Inflammatory macrophage (primary cell): ENCODE results near the gene ST6GAL1.
"Not testable (repeated sequence)": the region's sequence is repeated elsewhere in the genome, so short reads cannot be mapped to it uniquely, and the experiment has no call there.

Experiments
- DNase-seq, 2 donors: peaks; one replicate each; pipeline ENCODE4 v3.0.0-alpha.2; 2020 to 2022
- total RNA-seq, 18 experiments: gene quantifications; one replicate each; lab custom pipeline; 2026; ENCODE audit warnings: mixed read lengths in 6 of 18, inconsistent platforms in 2 of 18; lab: John Stamatoyannopoulos, UW

Gene ST6GAL1
- 17.0 to 96.9 (median 47.0) reads per million in 18 experiments for total RNA-seq

GRCh38 chr3:186930143-186930640, at the start of gene ST6GAL1:
Gene ST6GAL1 (plus strand): TSS chr3:186930526. CDS start chr3:187042704, 112,178 bp downstream.
- peak; percentile 53 to 62 for DNase-seq

GRCh38 chr3:186882150-186882524, 48.2 kb upstream of the ST6GAL1 start:
- DNase-seq, result no peak

DNA sequence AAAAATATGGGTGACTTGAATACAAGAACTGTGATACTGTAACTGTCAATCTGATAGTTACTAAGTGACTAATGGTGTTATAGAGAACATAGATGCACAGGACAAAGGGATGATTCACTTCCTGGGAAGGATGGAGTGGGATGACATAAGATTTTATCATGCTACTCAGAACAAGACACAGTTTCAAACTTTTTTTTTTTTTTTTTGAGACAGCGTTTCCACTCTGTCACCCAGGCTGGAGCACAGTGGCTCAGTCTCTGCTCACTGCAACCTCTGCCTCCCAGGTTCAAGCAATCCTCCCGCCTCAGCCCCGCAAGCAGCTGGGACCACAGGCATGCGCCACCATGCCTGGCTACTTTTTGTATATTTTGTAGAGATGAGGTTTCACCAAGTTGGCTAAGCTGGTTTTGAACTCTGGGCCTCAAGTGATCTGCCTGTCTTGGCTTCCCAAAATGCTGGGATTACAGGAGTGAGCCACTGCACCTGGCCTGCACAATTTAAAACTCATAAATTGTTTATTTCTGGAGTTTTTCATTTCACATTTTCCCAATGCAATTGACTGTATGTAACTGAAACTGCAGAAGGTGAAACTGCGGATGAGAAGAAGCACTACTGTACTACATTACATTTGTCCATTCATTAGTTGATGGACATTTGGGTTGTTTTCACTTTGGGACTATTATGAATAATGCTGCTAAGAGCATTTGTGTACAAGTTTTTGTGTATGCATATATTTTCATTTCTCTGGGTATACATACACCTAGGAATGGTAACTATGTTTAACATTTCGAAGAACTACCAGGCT, 47.2 kb upstream of the ST6GAL1 start:
- peak; percentile 51 to 59 for DNase-seq

DNA sequence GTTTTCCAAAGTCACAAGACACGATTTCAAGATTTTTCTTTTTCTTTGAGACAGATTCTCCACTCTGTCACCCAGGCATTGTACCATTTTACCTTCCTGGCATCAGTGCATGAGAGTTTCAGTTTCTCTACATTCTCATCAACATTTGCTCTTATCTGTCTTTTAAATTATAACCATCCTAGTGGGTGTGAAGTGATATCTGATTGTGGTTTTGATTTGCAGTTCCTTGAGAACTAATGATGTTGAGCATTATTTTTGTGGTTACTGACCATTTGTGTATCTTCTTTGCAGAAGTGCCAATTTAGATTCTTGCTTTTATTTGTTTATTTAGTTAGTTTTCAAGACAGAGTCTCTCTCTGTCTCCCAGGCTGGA, 46.7 kb upstream of the ST6GAL1 start:
- no peak for DNase-seq

GRCh38 chr3:186884868-186885267, 45.5 kb upstream of the ST6GAL1 start:
- not testable (repeated sequence) for DNase-seq

- no peak for DNase-seq
These were observed 43.9 kb upstream of the ST6GAL1 start for GRCh38 chr3:186886202-186886981.

DNA sequence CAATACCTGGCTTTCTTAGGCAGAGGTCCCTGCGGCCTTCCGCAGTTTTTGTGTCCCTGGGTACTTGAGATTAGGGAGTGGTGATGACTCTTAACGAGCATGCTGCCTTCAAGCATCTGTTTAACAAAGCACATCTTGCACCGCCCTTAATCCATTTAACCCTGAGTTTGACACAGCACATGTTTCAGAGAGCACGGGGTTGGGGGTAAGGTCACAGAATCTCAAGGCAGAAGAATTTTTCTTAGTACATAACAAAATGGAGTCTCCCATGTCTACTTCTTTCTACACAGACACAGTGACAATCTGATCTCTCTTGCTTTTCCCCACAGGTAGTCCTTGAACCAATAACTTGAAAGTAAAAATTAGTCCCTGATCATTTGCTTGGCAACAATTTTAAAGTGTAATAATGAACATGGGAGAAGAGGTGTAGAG, 42.8 kb upstream of the ST6GAL1 start:
- DNase-seq, result not testable (repeated sequence)

DNA sequence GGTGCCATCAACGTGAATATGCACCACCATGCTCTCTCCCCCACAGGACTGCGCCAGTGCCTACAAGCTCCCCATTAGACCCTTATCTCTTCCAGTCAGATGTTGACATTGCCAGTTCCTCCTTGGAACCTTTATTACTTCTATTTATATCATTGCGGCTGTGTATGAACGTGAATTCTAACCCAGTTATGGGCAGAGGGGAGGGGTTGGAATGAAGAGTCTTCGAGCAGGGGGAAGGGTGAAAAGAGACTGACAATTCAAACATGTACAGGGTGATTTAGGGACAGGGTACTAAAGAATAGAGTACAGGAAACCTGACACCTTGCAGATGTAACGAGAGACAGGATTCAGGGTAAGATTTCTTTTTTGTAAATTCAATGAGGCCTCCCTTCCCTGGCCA, 41.8 kb upstream of the ST6GAL1 start:
- DNase-seq, result no peak

DNA sequence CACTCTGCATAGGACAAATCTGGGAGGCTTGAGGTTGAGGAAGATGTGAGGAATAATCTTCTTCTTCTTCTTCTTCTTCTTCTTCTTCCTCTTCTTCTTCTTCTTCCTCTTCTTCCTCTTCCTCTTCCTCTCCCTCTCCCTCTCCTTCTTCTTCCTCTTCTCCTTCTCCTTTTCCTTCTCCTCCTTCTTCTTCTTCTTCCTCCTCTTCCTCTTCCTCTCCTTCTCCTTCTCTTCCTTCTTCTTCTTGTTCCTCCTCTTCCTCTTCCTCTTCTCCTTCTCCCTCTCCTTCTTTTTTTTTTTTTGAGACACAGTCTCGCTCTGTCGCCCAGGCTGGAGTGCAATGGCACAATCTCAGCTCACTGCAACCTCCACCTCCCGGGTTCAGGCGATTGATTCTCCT, 40.6 kb upstream of the ST6GAL1 start:
- DNase-seq, result not testable (repeated sequence)

DNA sequence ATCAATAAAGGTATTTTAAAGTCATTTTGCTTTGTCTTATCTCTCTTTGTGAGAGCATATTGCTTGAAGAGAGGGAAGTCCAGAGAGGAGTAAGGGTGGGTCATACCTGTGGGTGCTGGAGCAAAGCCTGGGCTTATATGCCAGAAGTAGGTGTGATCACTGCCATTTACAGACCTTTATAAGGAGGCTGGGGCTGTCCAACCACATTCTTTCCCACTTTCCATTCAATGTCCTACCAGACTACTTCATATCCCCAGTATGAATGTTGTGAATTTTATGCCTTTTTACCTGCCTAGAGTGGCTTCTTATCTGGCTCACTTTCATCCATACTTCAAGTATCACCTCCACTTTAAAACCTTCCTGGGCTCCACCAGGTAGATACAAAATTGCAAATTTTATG, 39.4 kb upstream of the ST6GAL1 start:
- DNase-seq, result no peak

DNA sequence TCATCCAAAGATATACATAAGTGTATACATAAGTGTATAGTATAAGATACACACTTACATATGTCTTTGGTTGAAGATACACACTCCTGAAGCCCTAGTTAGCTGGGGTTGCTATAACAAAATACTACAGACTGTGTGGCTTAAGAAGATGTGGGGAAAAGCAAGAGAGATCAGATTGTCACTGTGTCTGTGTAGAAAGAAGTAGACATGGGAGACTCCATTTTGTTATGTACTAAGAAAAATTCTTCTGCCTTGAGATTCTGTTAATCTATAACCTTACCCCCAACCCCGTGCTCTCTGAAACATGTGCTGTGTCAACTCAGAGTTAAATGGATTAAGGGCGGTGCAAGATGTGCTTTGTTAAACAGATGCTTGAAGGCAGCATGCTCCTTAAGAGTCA, 37.3 kb upstream of the ST6GAL1 start:
- not testable (repeated sequence) for DNase-seq

DNA sequence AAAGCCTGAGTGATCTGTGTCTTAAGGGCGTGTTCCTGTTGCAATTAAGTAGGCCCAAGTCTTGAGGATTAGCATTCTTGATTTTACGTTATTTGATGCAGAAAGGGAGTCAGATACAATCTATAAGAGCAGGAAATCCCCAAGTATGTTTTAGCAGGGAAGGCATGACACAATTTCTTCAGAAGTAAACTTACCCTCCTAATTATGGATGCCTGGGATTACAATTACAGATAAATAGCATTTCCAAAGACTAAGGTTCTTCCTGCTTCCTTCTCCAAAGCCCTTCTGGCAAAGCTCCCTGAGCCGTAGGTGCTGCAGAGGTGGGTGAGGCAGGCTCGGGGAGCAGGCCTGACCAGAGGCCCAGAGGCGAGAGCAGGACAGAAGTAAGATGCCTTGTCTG, 34.9 kb upstream of the ST6GAL1 start:
- no peak for DNase-seq

GRCh38 chr3:186896006-186896405, 34.3 kb upstream of the ST6GAL1 start:
- DNase-seq, result no peak

GRCh38 chr3:186896875-186897274, 33.5 kb upstream of the ST6GAL1 start:
- no peak for DNase-seq

DNA sequence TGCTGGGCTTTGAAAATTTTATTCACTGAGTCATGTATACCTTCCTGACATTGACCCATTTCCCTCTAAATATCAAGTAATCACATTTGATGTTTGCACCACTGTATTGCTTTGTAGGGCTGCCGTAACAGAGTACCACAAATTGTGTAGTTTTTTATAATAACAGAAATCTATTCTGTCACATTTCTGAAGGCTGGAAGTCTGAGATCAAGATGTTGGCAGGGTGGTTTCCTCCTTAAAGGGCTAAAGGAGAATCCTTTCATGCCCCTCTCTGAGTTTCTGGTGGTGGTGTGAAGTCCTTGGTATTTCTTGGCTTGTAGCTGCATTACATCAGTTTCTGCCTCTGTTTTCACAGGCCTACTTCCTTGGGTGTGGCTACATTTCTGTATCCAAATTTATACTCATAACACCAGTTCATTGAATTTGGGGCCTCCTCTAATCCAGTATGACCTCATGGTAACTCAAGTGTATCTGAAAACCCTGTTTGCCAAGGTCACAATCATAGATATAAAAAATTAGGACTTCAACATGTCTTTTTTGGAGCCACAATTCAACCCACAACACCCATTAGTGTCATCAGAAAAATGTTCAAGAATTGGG, 29.1 kb upstream of the ST6GAL1 start:
- DNase-seq, result peak in 1 of 2 donors; percentile 39

- no peak for DNase-seq
These were observed 28.2 kb upstream of the ST6GAL1 start for GRCh38 chr3:186902154-186902553.

DNA sequence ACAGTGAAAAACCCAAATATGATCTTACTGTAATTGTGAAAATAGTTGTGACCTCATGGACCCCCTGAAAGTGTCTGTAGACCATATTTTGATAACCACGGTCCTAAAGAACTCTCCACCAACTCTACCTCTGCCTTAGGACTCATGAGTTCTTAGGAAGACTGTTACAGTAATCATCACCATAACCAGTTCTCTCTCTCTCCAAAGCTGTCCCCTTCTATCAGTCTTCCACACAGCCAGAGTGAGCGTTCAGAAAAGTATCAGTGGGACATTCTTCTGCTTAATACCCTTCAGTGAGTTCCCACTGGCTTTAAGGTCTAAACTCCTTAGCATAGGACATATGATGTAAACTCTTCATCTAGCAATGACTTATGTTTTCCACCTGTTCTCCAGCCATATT, 27.6 kb upstream of the ST6GAL1 start:
- no peak for DNase-seq

DNA sequence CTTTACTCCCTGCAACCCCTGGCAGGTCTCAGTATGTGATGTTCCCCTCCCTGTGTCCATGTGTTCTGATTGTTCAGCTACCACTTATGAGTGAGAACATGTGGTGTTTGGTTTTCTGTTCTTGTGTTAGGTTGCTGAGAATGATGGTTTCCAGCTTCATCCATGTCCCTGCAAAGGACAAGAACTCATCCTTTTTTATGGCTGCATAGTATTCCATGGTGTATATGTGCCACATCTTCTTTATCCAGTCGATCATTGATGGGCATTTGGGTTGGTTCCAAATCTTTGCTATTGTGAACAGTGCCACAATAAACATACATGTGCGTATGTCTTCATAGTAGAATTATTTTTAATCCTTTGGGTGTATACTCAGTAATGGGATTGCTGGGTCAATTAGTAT, 26.6 kb upstream of the ST6GAL1 start:
- DNase-seq, result not testable (repeated sequence)

- DNase-seq, result not testable (repeated sequence)
These were observed 23.3 kb upstream of the ST6GAL1 start for GRCh38 chr3:186907075-186907474.

- DNase-seq, result no peak
These were observed 21.1 kb upstream of the ST6GAL1 start for GRCh38 chr3:186909078-186909853.

DNA sequence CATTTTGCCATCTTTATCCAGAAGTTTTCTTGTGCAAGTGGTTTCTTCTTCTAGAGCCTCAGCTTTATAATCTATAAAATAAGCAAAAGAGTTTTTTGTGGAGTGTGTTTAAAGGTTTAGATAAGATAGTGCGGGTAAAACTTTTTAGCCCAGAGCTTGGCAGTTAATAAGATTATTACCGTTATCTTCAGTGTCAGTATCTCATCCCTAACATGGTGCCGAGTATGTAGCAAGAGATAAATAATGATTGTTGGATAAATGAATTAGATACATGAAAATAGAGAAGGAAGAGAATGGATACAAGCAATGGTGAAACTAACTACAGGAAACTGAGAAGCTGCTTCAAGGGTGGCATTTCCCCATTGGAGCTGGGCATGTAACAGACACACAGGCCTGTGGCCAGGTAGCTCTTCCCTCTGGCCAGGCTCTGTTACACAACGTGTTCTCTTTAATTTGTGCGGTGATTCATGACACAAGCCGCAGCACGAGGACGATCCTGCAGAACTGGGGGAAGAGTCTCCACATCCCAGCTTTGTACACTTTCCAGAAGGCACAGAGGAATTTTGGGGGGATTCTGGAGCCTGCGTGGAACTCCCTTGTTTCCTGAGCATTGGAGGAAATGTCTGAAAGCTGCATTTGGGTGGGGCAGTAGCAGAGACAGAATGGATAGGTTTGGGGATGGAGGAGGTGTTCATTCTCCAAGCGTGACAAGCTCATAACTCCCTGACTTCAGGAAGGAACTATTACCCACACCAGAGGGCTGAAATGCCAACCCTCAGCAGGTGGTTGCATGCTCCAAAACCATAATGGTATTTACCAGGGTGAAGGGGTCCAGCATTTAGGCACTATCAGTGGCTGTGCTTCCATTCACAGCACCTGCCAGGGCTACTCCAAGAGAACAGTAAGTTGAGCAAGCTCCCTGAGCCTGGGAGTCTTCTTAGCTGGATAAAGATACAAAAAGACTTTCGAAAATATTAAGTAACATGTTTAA, 14.2 kb upstream of the ST6GAL1 start:
- peak; percentile 32 to 38 for DNase-seq
